GM19324 (cell line): ENCODE results near the gene ISG20.
A peak's percentile ranks its signal among the peaks of the same experiment; 100 is the strongest.

Experiments used
- ATAC-seq: cut with Tn5 transposase; IDR thresholded peaks from one replicate; pipeline ENCODE4 v1.9.1; 2021; ENCODE audit warnings: mild to moderate bottlenecking, moderate library complexity; ENCODE audit not compliant: unreplicated experiment, low FRiP score

The ISG20 gene

DNA sequence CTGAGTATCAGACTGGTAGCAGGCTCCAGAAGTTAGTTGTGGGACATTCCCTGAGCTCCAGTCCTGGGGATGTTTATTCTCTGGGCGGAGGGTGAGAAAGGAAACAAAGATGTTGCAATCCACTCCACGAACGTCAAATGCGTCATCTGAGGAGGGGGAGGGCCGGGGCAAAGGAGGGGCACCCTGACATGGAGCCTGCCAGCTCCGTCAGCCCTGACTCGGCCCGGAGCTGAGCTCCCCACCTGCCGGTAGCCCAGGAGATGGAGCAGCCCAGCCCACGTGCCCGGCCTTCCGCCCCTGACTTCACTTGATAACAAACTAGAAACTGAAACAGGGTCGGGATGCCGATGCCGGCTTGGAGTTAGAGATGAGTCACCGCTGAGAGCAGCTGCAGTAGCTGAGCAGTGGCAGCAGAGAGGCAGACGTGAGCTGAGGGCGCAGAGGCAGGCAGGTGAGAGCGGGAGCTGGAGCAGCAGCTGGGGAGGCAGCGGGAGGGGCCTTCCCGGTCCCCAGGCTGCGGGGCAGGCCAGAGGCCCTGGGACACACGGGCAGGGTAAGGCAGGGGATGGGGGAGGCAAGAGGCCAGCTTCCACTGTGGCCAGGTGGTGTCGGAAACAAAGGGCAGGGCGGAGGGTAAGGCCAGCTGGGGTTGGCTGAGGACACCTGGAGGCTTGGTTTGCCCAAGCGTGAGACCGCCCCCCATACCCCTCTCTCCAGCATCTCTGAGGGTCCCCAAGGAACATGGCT, at the start of gene ISG20:
ISG20 (plus strand) TSS at position 391 of the 747 bp plus-strand sequence; CDS start at position 742, 351 bp downstream.
- peak; percentile 70 for ATAC-seq

GRCh38 chr15:88590759-88591158, 48.1 kb upstream of the ISG20 start:
- no peak for ATAC-seq

- ATAC-seq = no peak
These were observed 47.4 kb upstream of the ISG20 start for GRCh38 chr15:88591384-88591783.

DNA sequence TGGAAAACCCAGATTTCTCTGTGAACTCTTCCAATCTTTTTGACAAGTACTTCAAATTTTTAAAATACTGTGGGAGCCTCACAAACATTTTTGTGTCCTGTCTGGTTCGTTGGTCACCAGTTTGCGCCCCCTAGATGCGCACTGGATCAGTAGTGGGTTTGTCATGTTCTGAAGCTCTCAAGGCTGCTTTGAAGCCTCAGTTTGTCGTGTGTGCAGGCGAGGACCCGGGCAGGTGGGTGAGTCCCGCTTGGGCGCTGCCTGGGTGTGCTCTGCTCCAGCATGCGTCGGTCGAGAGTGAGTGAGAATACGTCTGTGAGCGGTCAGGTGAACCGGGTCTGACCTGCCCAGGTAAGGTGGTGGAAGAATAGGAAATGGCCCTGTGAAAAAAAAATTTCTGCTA, 34.9 kb upstream of the ISG20 start:
- ATAC-seq = no peak

GRCh38 chr15:88604381-88605188, 34.2 kb upstream of the ISG20 start:
- ATAC-seq = no peak

- no peak for ATAC-seq
These were observed 33.4 kb upstream of the ISG20 start for GRCh38 chr15:88605189-88606069.

- ATAC-seq = no peak
These were observed 32.6 kb upstream of the ISG20 start for GRCh38 chr15:88606070-88606794.

- no peak for ATAC-seq
These were observed 30.9 kb upstream of the ISG20 start for GRCh38 chr15:88607951-88608350.

GRCh38 chr15:88608607-88609181, 30.1 kb upstream of the ISG20 start:
- no peak for ATAC-seq

DNA sequence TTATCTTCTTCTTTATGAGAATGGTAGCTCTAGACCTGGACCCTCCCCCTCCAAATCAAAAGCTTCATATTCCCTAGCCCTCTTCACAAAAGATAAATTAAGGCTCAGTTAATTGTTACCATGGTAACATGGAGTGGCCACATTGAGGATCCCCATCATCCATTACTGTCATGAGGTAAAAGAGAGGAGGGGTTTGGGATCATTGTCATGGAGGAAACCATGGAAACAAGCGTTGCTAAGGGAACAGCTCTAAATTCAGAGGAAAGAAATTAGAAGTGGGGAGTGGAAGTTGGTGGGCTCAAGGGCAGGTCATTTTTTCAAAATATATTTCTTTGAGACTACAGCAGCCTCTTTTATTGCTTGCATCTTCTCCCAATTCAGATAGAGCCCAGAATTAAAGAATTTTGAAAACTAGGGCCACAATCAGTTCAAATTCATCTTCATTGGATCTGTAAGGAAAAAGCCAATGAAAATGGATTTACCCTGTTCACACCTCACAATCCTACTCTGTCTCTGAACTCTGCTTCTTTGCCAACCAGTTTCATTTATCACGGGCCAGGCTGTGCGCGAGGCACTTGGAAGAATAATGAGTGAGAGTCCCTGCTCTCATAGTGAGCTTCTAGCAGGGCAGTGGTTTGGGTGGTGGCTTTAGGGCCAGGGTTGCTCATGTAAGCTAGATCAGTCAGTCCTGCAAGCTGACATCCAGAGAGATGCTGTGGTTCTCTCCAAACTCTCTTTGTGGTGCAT, 29.3 kb upstream of the ISG20 start:
- ATAC-seq = no peak

DNA sequence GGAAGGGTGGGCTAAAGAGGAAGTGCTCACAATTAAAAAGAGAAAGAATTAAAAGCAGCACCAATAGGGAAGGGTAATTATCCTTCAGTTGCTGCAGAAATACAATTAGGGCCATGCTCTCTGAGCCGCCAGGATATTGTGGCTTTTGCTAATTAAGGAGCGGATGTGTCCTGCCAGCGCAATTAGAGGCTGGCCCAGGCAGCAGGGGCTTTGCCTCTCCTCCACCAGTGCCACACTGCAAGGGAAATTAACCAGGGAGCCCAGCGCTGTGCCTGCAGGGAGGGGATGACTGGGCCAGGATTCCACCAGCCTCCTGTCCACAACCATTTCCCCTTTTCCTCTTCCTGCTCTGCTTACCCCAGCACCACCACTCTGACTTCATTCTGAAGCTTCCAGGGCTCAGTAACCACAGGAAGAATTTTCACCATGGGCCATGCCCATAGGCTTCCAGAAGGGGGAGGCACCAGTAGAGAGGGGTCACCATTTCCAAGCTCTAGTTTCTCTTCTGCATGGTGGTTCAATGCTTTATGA, 28.1 kb upstream of the ISG20 start:
- no peak for ATAC-seq

- ATAC-seq = no peak
These were observed 26.5 kb upstream of the ISG20 start for GRCh38 chr15:88612186-88612796.

DNA sequence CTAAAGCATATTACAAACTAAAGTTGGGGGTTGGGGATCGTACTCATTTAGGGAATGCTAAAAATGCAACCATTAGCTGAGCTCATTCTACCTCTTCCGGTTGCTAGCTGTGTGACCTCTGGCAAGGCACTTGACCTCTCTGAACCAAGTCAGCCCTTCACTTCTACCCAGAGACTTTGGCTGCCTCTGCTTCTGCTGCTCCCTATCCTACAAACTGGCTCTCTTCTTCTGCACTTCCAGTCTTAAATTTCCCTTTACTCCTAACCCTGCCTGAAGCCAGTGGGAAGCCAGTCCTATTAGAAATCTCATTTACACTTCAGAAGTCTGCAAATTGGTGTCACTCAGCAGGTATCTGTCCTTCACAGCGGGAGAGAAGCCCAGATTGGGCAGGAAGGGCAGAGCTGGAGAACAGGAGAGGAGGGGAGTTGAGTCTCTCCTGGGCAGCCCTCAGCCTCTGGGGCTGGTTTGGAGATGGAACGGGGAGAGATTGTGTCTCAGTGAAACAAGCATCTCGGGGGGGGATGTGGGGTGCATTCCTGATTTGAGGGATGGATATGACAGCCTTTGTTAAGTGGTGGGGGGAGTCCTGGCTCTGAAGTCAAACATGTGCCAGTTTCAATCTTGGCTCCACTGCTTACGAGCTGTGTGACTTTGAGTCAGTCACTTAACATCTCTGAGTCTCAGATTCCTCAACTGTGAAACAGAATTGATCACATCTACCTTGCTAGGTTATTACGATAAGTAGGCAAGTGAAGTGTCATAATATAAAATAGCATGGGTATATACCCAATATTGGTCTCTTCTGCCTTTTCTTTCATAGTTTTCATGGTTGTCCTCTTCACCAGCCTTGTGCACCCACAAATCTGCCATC, 25.5 kb upstream of the ISG20 start:
- no peak for ATAC-seq

DNA sequence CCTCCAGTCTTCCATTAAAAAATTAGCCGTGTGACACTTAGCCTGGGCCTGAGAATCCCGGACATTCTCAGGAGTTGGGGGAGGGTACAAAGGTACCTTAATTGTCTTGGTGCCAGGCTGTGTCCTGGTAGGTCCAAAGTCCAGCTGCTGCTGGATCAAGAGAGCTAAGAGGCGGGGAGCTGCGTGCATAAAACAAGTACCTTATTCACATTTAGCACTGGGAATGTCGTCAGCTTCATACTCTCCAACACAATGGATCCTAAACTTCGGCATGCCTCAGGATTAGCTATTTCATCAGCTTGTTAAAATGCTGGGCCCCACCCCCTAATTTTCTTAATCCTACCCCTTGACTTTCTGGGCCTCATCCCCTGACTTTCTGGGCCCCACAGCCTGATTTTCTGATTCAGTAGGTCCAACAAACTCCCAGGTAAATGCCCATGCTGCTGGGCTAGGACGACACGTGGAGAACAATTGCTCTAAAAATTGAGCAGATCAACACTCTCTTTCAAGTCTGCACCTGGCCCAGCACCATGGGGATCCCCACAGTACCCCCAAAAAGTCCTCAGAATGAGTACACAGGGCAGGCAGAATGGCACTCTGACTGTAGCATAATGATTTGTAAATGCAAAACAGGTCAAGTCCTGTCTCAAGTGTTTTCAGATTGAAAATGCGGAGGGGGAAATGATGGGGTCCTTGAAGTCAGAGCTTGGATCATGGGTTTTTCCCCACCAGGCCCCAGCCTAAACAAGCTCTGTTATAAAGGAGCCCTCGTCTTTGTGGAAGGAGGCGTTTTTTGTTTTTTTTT, 23.3 kb upstream of the ISG20 start:
- ATAC-seq = no peak

DNA sequence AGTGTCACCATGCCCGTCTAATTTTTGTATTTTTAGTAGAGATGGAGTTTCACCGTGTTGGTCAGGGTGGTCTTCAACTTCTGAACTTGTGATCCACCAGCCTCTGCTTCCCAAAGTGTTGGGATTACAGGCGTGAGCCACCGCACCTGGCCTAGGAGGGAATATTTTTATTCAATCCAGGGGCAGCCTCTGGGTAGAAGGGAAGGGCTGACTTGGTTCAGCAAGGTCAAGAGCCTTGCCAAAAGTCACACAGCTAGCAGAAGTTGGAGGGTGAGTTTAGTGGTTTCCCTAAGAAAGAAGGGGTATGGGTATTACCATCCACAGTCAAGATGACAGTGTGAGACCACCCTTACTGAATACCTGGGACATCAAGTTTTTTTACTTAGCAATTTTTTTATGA, 22.6 kb upstream of the ISG20 start:
- ATAC-seq = no peak

DNA sequence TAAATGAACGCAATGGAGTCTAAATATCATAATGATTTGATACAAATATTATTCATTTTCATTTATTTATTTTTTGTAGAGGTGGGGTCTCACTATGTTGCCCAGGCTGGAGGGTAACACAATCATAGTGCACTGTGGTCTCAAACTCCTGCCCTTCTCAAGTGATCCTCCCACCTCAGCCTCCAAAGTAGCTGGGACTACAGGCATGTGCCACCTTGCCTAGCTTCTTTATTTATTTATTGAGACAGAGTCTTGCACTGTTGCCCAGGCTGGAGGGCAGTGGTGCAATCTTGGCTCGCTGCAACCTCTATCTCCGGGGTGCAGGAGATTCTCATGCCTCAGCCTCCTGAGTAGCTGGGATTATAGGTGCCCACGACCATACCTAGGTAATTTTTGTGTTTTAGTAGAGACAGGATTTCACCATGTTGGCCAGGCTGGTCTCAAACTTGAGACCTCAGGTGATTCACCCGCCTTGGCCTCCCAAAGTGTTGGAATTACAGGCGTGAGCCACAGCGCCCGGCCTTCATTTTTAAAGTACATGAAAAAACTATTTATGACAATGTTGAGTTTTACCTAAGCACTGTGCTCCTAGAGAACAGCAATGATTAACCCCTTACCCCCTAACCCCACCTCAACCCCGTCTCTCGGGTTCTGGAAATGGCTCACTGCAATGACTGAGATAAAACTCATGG, 21.6 kb upstream of the ISG20 start:
- no peak for ATAC-seq
